Panc1 (cell line): ENCODE measurements around the gene ZNF672. TPM values are rescaled to one million over a fixed set of nuclear protein-coding genes. Genes with fewer than 3 reads are reported as not detected.

Experiments used
- ATAC-seq: fragments of 200-7000 bp; cut with Tn5 transposase; 2 replicates; pipeline ENCODE4 v1.9.1; 2020; ENCODE audit warnings: mild to moderate bottlenecking, moderate library complexity
- BruUV-seq: library from RNA; stranded (reverse); fragments of 400-500 nt; replicated peaks from 2 replicates; lab custom pipeline; 2021; lab: Mats Ljungman, UMichigan
- CTCF ChIA-PET: fragments of 300-600 bp; sonication (Branson Sonifier 250); formaldehyde crosslinking; loops from one replicate; lab custom pipeline; 2022; ENCODE audit warnings: antibody characterized with exemption; lab: Charles Lee
- POLR2A ChIA-PET: fragments of 300-600 bp; sonication (Branson Sonifier 250); formaldehyde crosslinking; loops from one replicate; lab custom pipeline; 2022; ENCODE audit warnings: antibody characterized with exemption; lab: Charles Lee
- DNase-seq: peaks from one replicate; pipeline ENCODE4 v3.0.0-alpha.2; 2010; ENCODE audit warnings: low read depth, low spot score
- H3K27ac ChIP-seq: 2 replicates; pipeline ENCODE4 v1.5.1; 2011; ENCODE audit warnings: mild to moderate bottlenecking, low read length, inconsistent platforms
- H3K27me3 ChIP-seq: fragments of 200-500 bp; sonication (Bioruptor generic); 2 replicates; pipeline ENCODE4 v1.6.0; 2014; ENCODE audit warnings: low read length, inconsistent platforms; ENCODE audit not compliant: control insufficient read depth, insufficient read depth
- H3K36me3 ChIP-seq: fragments of 200-500 bp; sonication (Bioruptor generic); 2 replicates; pipeline ENCODE4 v1.5.1; 2014; ENCODE audit warnings: inconsistent platforms, mild to moderate bottlenecking, low read length, moderate library complexity; ENCODE audit not compliant: control insufficient read depth, insufficient read depth
- H3K4me1 ChIP-seq: 2 replicates; pipeline ENCODE4 v1.5.1; 2011; ENCODE audit warnings: inconsistent platforms, mild to moderate bottlenecking, low read length, moderate library complexity; ENCODE audit not compliant: control insufficient read depth, insufficient read depth
- H3K4me3 ChIP-seq, 2 experiments: 2 replicates each; pipeline ENCODE4 v1.5.1; 2011 to 2012; ENCODE audit warnings: low read depth in 2 of 2, low read length in 2 of 2, mild to moderate bottlenecking in 2 of 2, inconsistent platforms in 1 of 2, moderate library complexity in 1 of 2
- H3K9me3 ChIP-seq: fragments of 200-500 bp; sonication (Bioruptor generic); 2 replicates; pipeline ENCODE4 v1.5.1; 2014; ENCODE audit warnings: low read depth, mild to moderate bottlenecking, inconsistent platforms, low read length, moderate library complexity; ENCODE audit not compliant: control insufficient read depth, insufficient read depth
- CTCF ChIP-seq: fragments of 450-650 bp; IDR thresholded peaks from 2 replicates; pipeline ENCODE4 v1.5.1; 2017; ENCODE audit warnings: mild to moderate bottlenecking
- POLR2AphosphoS5 ChIP-seq: IDR thresholded peaks from 2 replicates; pipeline ENCODE4 v1.6.1; 2012; ENCODE audit warnings: mild to moderate bottlenecking, low read depth, low read length, moderate library complexity
- REST ChIP-seq, 2 experiments: IDR thresholded peaks; 2 replicates each; pipeline ENCODE4 v1.6.1; 2011 to 2012; ENCODE audit warnings: low read depth in 2 of 2, control low read depth in 1 of 2, low read length in 1 of 2, mild to moderate bottlenecking in 1 of 2, moderate library complexity in 1 of 2; ENCODE audit not compliant: insufficient read depth in 1 of 2
- SIN3A ChIP-seq: IDR thresholded peaks from 2 replicates; pipeline ENCODE4 v1.6.1; 2012; ENCODE audit warnings: low read depth, mild to moderate bottlenecking, low read length, moderate library complexity, borderline replicate concordance; ENCODE audit not compliant: insufficient read depth
- TCF7L2 ChIP-seq: IDR thresholded peaks from 2 replicates; pipeline ENCODE4 v1.6.1; 2011; ENCODE audit warnings: mild to moderate bottlenecking, low read depth, low read length, inconsistent platforms
- in situ Hi-C: cut with HindIII; loops from 2 replicates; pipeline ENCODE4 v1.10.0; 2016; ENCODE audit warnings: low sequenced_read_pairs, low pct_unique_long_range_greater_than_20kb
- intact Hi-C: fragments of 100-400 bp; cut with micrococcal nuclease; formaldehyde crosslinking; loops from one replicate; pipeline ENCODE4 v1.10.0; 2022; ENCODE audit not compliant: unreplicated experiment
- total RNA-seq: library from RNA; stranded (reverse); gene quantifications from one replicate; pipeline ENCODE4 v1.2.1, GENCODE V29; 2021; ENCODE audit not compliant: unreplicated experiment

Gene ZNF672
- total RNA-seq, 1 experiment from 2014 or later, result 36.2 TPM

GRCh38 chr1:248855580-248855979 is 17.6 kb downstream of the ZNF672 start:
- Histone ChIP-seq H3K4me3 (no peak overlapping the region), H3K27ac (no peak overlapping the region), H3K9me3 (no peaks in the 10 kb centered on the region), H3K4me1 (peaks cover 13% of the 10 kb centered on the region), H3K27me3 (no peaks in the 10 kb centered on the region), H3K36me3 (peaks cover 3% of the 10 kb centered on the region)
- TF ChIP-seq TCF7L2, result no peak
- no peak for TF ChIP-seq SIN3A
- no peak for TF ChIP-seq CTCF
- TF ChIP-seq POLR2AphosphoS5, result no peak
- no peak for TF ChIP-seq REST (IDR thresholded peaks at IDR 0.05; ENCODE audit: insufficient read depth in 1 of 2, low read depth in 2 of 2, low read length in 1 of 2)
- no peak for DNase-seq
- intact Hi-C loops (no loop called here), in situ Hi-C loops (no loop called here)
- ATAC-seq, result no peak
- ChIA-PET POLR2A (no interaction called here), CTCF (no interaction called here)
- BruUV-seq, result no TSS peak

- ChIA-PET CTCF (no interaction called here), POLR2A (no interaction called here)
- DNase-seq (no peak), ATAC-seq (no peak)
- Histone ChIP-seq H3K36me3 (peaks cover 3% of the 10 kb centered on the region), H3K4me1 (peaks cover 13% of the 10 kb centered on the region), H3K27ac (no peak overlapping the region), H3K4me3 (no peak overlapping the region), H3K9me3 (no peaks in the 10 kb centered on the region), H3K27me3 (no peaks in the 10 kb centered on the region)
- intact Hi-C loops (no loop called here), in situ Hi-C loops (no loop called here)
- TF ChIP-seq TCF7L2, result no peak
- TF ChIP-seq POLR2AphosphoS5, result no peak
- no peak for TF ChIP-seq CTCF
- no peak for TF ChIP-seq REST (IDR thresholded peaks at IDR 0.05; ENCODE audit: insufficient read depth in 1 of 2, low read depth in 2 of 2, low read length in 1 of 2)
- TF ChIP-seq SIN3A, result no peak
- no TSS peak for BruUV-seq
Observed at GRCh38 chr1:248856176-248856575, 18.2 kb downstream of the ZNF672 start.
